Endothelial cell of umbilical vein (primary cell): Measurements from ENCODE around the gene IL6R. TPM values are rescaled to one million over a fixed set of nuclear protein-coding genes. Genes with fewer than 3 reads are reported as not detected.

ENCODE experiments used
- BruUV-seq: library from RNA; stranded (reverse); fragments of 400-500 nt; replicated peaks from 2 replicates; lab custom pipeline; 2021; lab: Mats Ljungman, UMichigan
- CTCF ChIA-PET: fragments of 300-600, 350-600 bp; sonication (Branson Sonifier 250); formaldehyde crosslinking; loops from one replicate; lab custom pipeline; 2021; ENCODE audit warnings: antibody characterized with exemption, inconsistent platforms; lab: Charles Lee
- POLR2A ChIA-PET: fragments of 300-600, 350-600 bp; sonication (Branson Sonifier 250); formaldehyde crosslinking; loops from one replicate; lab custom pipeline; 2021; ENCODE audit warnings: antibody characterized with exemption, inconsistent platforms; lab: Charles Lee
- DNase-seq: peaks from one replicate; pipeline ENCODE4 v3.0.0-alpha.2; 2011; ENCODE audit warnings: low read depth, low spot score
- FAIRE-seq: peaks from 2 replicates; lab custom pipeline; 2011; peaks lifted over from hg19 to GRCh38; lab: Jason Lieb, UNC
- H2AFZ ChIP-seq: 2 replicates; pipeline ENCODE4 v1.6.0; 2012; ENCODE audit warnings: low read depth, low read length, control low read depth, inconsistent platforms
- H3K27ac ChIP-seq: 2 replicates; pipeline ENCODE4 v1.5.1; 2011; ENCODE audit warnings: low read depth, mild to moderate bottlenecking, control low read depth, low read length, moderate library complexity; ENCODE audit not compliant: insufficient read depth
- H3K27me3 ChIP-seq, 2 experiments: 2 replicates each; pipeline versions ENCODE4 v1.6.0 to v1.6.1; 2011; ENCODE audit warnings: low read length in 2 of 2, mixed read lengths in 1 of 2; ENCODE audit not compliant: control insufficient read depth in 2 of 2, insufficient read depth in 2 of 2
- H3K36me3 ChIP-seq, 2 experiments: 2 replicates in 1 of 2; 3 replicates in 1 of 2; pipeline ENCODE4 v1.5.1; 2011; ENCODE audit warnings: low read length in 2 of 2, mild to moderate bottlenecking in 1 of 2, moderate library complexity in 1 of 2; ENCODE audit not compliant: control insufficient read depth in 2 of 2, insufficient read depth in 2 of 2; ENCODE audit errors: extremely low read depth in 1 of 2
- H3K4me1 ChIP-seq: 3 replicates; pipeline ENCODE4 v1.5.1; 2011; ENCODE audit warnings: mild to moderate bottlenecking, low read length; ENCODE audit not compliant: control insufficient read depth, insufficient read depth; ENCODE audit errors: extremely low read depth
- H3K4me2 ChIP-seq: 2 replicates; pipeline ENCODE4 v1.6.1; 2011; ENCODE audit warnings: low read length, control low read depth, mixed read lengths; ENCODE audit not compliant: insufficient read depth
- H3K4me3 ChIP-seq, 3 experiments: fragments of 200-600 bp in 1 of 3; sonication (generic), shearing (Covaris generic) in 1 of 3; replicated peaks in 1 of 3; 2 replicates each; pipeline ENCODE4 v1.5.1; 2011 to 2016; ENCODE audit warnings: control low read depth in 3 of 3, low read length in 3 of 3, mild to moderate bottlenecking in 2 of 3, inconsistent platforms in 1 of 3, low read depth in 1 of 3, moderate library complexity in 1 of 3; ENCODE audit not compliant: insufficient read depth in 1 of 3
- H3K79me2 ChIP-seq: 2 replicates; pipeline ENCODE4 v1.6.0; 2012; ENCODE audit warnings: low read length, inconsistent platforms; ENCODE audit not compliant: control insufficient read depth, insufficient read depth
- H3K9ac ChIP-seq: replicated peaks from 2 replicates; pipeline ENCODE3; 2011; ENCODE audit warnings: low read length, control low read depth; ENCODE audit not compliant: insufficient read depth; ENCODE audit errors: extremely low read depth
- H3K9me1 ChIP-seq: replicated peaks from 3 replicates; pipeline ENCODE4 v1.6.0; 2011; ENCODE audit warnings: mild to moderate bottlenecking, low read length; ENCODE audit not compliant: control insufficient read depth, insufficient read depth; ENCODE audit errors: extremely low read depth
- H3K9me3 ChIP-seq: replicated peaks from 2 replicates; pipeline ENCODE4 v1.5.1; 2012; ENCODE audit warnings: low read length, inconsistent platforms; ENCODE audit not compliant: control insufficient read depth, insufficient read depth
- H4K20me1 ChIP-seq: replicated peaks from 2 replicates; pipeline ENCODE3; 2011; ENCODE audit warnings: mild to moderate bottlenecking, low read length; ENCODE audit not compliant: control insufficient read depth, insufficient read depth; ENCODE audit errors: extremely low read depth
- JUN ChIP-seq: IDR thresholded peaks from 2 replicates; pipeline ENCODE4 v1.6.1; 2011; ENCODE audit warnings: borderline replicate concordance, low read depth; ENCODE audit not compliant: insufficient read length, insufficient read depth
- POLR2A ChIP-seq: IDR thresholded peaks from 2 replicates; pipeline ENCODE4 v1.6.1; 2012; ENCODE audit warnings: low read depth, mild to moderate bottlenecking, control low read depth, low read length
- dilution Hi-C: fragments of 300-500 bp; cut with MboI; formaldehyde crosslinking; loops from one replicate; pipeline ENCODE4 v1.15.0; 2019; ENCODE audit warnings: low sequenced_read_pairs; ENCODE audit not compliant: extremely low pct_ligation_motif_present
- intact Hi-C: fragments of 100-400 bp; cut with micrococcal nuclease; formaldehyde crosslinking; loops from one replicate; pipeline ENCODE4 v1.10.0; 2022
- polyA plus RNA-seq, 4 experiments: library from polyadenylated mRNA; depleted of rRNA in 3 of 4; stranded (reverse) in 3 of 4; unstranded in 1 of 4; fragments of >200 nt; gene quantifications; 2 replicates each; pipeline versions ENCODE4 v1.2.1 to v1.2.3, GENCODE V29; 2011 to 2012; ENCODE audit warnings: missing spikeins in 1 of 4
- total RNA-seq: library from RNA; stranded (reverse); gene quantifications from 2 replicates; pipeline ENCODE4 v1.2.3, GENCODE V29; 2021

IL6R gene
- total and polyA plus RNA-seq, 2 donors (not counting 3 experiments of a cell fraction or from before 2014, with no cell fraction given) = 4.8 to 5.1 TPM

DNA sequence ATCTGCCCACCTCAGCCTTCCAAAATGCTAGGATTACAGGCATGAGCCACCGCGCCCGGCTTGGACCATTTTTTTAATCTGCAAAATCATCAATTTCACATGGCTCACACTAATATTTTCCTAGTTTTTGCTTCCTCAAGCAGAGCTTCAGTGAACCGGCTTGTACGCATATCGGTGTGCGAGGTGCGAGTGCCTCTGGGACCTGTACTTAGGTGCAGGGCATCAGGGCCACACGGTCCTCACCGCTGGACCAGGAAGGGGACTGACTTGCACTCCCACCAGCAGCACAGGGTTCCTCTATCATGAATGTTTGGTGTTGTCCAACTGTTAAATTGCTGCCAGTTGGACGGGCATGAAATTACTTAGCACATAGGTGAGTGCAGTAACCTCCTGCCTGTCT is 112.5 kb downstream of the IL6R start:
- Histone ChIP-seq H3K4me3 (no peak overlapping the region), H3K9ac (no peak overlapping the region), H2AFZ (no peak overlapping the region), H3K4me2 (no peak overlapping the region), H3K79me2 (no peaks in the 10 kb centered on the region), H3K27ac (no peak overlapping the region), H3K27me3 (no peaks in the 10 kb centered on the region), H3K4me1 (peaks cover 18% of the 10 kb centered on the region), H3K36me3 (no peaks in the 10 kb centered on the region), H4K20me1 (no peaks in the 10 kb centered on the region), H3K9me3 (no peaks in the 10 kb centered on the region), H3K9me1 (no peaks in the 10 kb centered on the region)
- ChIA-PET CTCF (interaction anchor here (0.8 to 1.6 kb wide), 4 partner anchors 20 to 38 kb away, joined by 3 to 6 read pairs (median 3); no protein-coding TSS in a partner anchor), POLR2A (no interaction called here)
- intact Hi-C loops = no loop called here
- no peak for DNase-seq
- dilution Hi-C loops = no loop called here
- no TSS peak for BruUV-seq
- TF ChIP-seq POLR2A (no peak), JUN (no peak)
- FAIRE-seq = no peak

Other genes with a start within 250 kb of the IL6R start
- gene TPM3, start 213.2 kb upstream of the IL6R start, total RNA-seq = 924 and 927 TPM in 2 replicates
- 318 and 395 TPM in 2 replicates for gene TPM3, start 213.2 kb upstream of the IL6R start, polyA plus RNA-seq
- gene CFAP141, start 199.0 kb upstream of the IL6R start, total RNA-seq = not detected in 2 replicates
- gene CFAP141, start 199.0 kb upstream of the IL6R start, polyA plus RNA-seq = not detected in 2 replicates
- gene UBAP2L, start 184.4 kb upstream of the IL6R start, total RNA-seq = 229 and 235 TPM in 2 replicates
- gene UBAP2L, start 184.4 kb upstream of the IL6R start, polyA plus RNA-seq = 280 and 323 TPM in 2 replicates
- gene HAX1, start 132.7 kb upstream of the IL6R start, total RNA-seq = 69.1 and 78.4 TPM in 2 replicates
- 95.3 and 101 TPM in 2 replicates for gene HAX1, start 132.7 kb upstream of the IL6R start, polyA plus RNA-seq
- gene AQP10, start 84.2 kb upstream of the IL6R start, total RNA-seq = not detected in 2 replicates
- 0.08 TPM in 1 of 2 replicates, not detected in the other for gene AQP10, start 84.2 kb upstream of the IL6R start, polyA plus RNA-seq
- gene ATP8B2, start 79.8 kb upstream of the IL6R start, total RNA-seq = 60.0 and 64.7 TPM in 2 replicates
- gene ATP8B2, start 79.8 kb upstream of the IL6R start, polyA plus RNA-seq = 72.8 and 86.0 TPM in 2 replicates
- 3.9 and 6.1 TPM in 2 replicates for gene TDRD10, start 96.9 kb downstream of the IL6R start, total RNA-seq
- 8.6 and 9.1 TPM in 2 replicates for gene TDRD10, start 96.9 kb downstream of the IL6R start, polyA plus RNA-seq
- 43.4 and 52.7 TPM in 2 replicates for gene SHE, start 97.1 kb downstream of the IL6R start, total RNA-seq
- 30.1 and 30.4 TPM in 2 replicates for gene SHE, start 97.1 kb downstream of the IL6R start, polyA plus RNA-seq
- 85.4 and 97.2 TPM in 2 replicates for gene UBE2Q1, start 153.3 kb downstream of the IL6R start, total RNA-seq
- 16.5 and 18.3 TPM in 2 replicates for gene UBE2Q1, start 153.3 kb downstream of the IL6R start, polyA plus RNA-seq
- not detected in 2 replicates for gene CHRNB2, start 162.4 kb downstream of the IL6R start, total RNA-seq
- not detected in 2 replicates for gene CHRNB2, start 162.4 kb downstream of the IL6R start, polyA plus RNA-seq
- 128 and 141 TPM in 2 replicates for gene ADAR, start 202.8 kb downstream of the IL6R start, total RNA-seq
- gene ADAR, start 202.8 kb downstream of the IL6R start, polyA plus RNA-seq = 79.6 and 88.2 TPM in 2 replicates